Astrocyte of the spinal cord (primary cell): ENCODE measurements around the gene RARRES2.
"Not testable (repeated sequence)": the region's sequence is repeated elsewhere in the genome, so short reads cannot be mapped to it uniquely, and the experiment has no call there.

Experiments used
- DNase-seq: peaks from one replicate; pipeline ENCODE4 v3.0.0; 2011; ENCODE audit warnings: low read depth, low spot score
- H3K4me3 ChIP-seq: 2 replicates; pipeline ENCODE4 v1.5.1; 2011; ENCODE audit warnings: low read depth, mild to moderate bottlenecking, low read length, moderate library complexity
- CTCF ChIP-seq: IDR thresholded peaks from 2 replicates; pipeline ENCODE4 v1.5.1; 2012; ENCODE audit warnings: low read depth, mild to moderate bottlenecking, low read length, inconsistent platforms
- in situ Hi-C: cut with HindIII; loops from 2 replicates; pipeline ENCODE4 v1.10.0; 2017; ENCODE audit warnings: low sequenced_read_pairs

The RARRES2 gene

GRCh38 chr7:150321788-150322113 lies 19.7 kb downstream of the RARRES2 start:
- no peak for DNase-seq
- in situ Hi-C loops = no loop called here
- TF ChIP-seq CTCF = no peak
- H3K4me3 ChIP-seq = no peak overlapping the region

DNA sequence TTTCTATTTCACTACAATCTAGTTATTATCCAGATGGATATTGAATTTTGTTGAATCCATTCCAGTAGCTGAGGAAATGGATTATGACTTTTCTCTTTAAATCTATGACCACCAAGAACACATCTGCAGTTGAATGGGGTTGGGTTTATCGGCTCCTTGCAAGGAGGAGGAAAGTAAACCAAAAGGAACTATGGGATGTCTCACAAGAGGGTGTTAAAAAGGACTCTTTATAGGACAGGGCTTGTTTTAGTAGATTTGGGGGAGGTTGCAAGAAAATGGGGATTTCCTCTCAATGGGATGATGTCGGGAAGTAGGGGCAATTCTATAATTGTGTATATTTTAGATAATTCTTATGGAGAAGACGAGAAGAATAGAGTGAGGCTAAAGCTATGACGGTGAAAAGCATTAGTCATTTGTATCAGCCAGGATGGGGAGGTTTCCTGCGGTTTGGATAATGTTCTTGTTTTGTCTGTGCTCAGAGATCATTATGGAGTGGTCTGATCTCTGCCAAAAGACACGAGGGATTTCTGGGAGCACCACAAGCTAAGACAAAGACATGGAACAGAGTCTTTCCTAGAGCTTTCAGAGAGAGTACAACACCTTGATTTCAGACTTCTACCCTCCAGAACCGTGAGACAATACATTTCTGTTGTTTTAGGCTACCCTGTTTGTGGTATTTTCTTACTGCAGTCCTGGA lies 23.5 kb downstream of the RARRES2 start:
- no peak for TF ChIP-seq CTCF
- H3K4me3 ChIP-seq = no peak overlapping the region
- in situ Hi-C loops = no loop called here
- DNase-seq = peak; percentile 89

GRCh38 chr7:150316987-150317386 lies 24.4 kb downstream of the RARRES2 start:
- in situ Hi-C loops, H3K4me3 ChIP-seq, DNase-seq: not testable (repeated sequence)

- in situ Hi-C loops = no loop called here
- TF ChIP-seq CTCF = no peak
Measured at GRCh38 chr7:150314639-150315239, 26.7 kb downstream of the RARRES2 start.

DNA sequence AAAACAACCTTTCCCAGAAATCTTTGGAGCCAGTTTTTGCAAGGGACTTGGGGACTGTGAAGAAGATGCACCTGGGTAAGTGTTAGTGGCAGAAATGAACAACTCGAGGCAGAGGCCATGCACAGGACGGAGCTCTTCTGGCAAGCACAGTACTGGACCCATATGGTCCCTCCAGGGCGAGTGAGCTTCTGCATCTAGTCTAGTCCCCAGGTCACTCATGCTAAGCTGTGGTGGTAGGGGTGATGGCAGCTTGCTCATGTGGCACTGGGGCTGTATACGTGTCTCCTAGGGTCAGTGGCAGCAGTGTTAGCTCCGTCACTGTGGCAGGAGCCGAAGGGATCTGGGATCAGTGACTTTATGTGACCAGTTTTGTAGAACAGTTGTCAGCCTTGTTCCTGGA lies 27.6 kb downstream of the RARRES2 start:
- DNase-seq = no peak
- TF ChIP-seq CTCF = no peak
- in situ Hi-C loops = no loop called here
- no peak overlapping the region for H3K4me3 ChIP-seq

More at GRCh38 chr7:150314639-150315239, 26.7 kb downstream of the RARRES2 start:
- DNase-seq = no peak
- H3K4me3 ChIP-seq = no peak overlapping the region

- no peak for TF ChIP-seq CTCF
- in situ Hi-C loops = no loop called here
- DNase-seq = no peak
- no peak overlapping the region for H3K4me3 ChIP-seq
Measured at GRCh38 chr7:150313367-150313809, 28.0 kb downstream of the RARRES2 start.

GRCh38 chr7:150312649-150313366 lies 28.6 kb downstream of the RARRES2 start:
- DNase-seq = peak; percentile 32
- in situ Hi-C loops, H3K4me3 ChIP-seq: not testable (repeated sequence)
